Kasumi-1 (cell line): ENCODE results near the gene KTI12.
A peak's percentile ranks its signal among the peaks of the same experiment; 100 is the strongest.
"Not testable (repeated sequence)": the region's sequence is repeated elsewhere in the genome, so short reads cannot be mapped to it uniquely, and the experiment has no call there.

Source experiments
- DNase-seq, 2 experiments: peaks; one replicate each; lab custom pipeline; 2025; lab: John Stamatoyannopoulos, UW

The KTI12 gene

GRCh38 chr1:52041551-52042185 lies 8.1 kb upstream of the KTI12 start:
- DNase-seq = no peak

GRCh38 chr1:52037909-52038308 lies 4.3 kb upstream of the KTI12 start:
- DNase-seq = no peak

GRCh38 chr1:52037402-52037814 lies 3.8 kb upstream of the KTI12 start:
- DNase-seq = no peak

GRCh38 chr1:52034050-52034384 lies 407 bp upstream of the KTI12 start:
- DNase-seq = no peak

- DNase-seq = no peak
Observed at GRCh38 chr1:52032785-52033131, 852 bp downstream of the KTI12 start.

GRCh38 chr1:52032124-52032784 lies 1.4 kb downstream of the KTI12 start:
- DNase-seq = no peak

GRCh38 chr1:52028839-52029238 lies 4.8 kb downstream of the KTI12 start:
- DNase-seq = not testable (repeated sequence)

GRCh38 chr1:52028328-52028727 lies 5.3 kb downstream of the KTI12 start:
- DNase-seq = no peak

GRCh38 chr1:52026278-52026677 lies 7.3 kb downstream of the KTI12 start:
- no peak for DNase-seq

GRCh38 chr1:52022133-52022532 lies 11.5 kb downstream of the KTI12 start:
- DNase-seq = no peak

- no peak for DNase-seq
Observed at GRCh38 chr1:52008071-52008809, 25.4 kb downstream of the KTI12 start.

- no peak for DNase-seq
Observed at GRCh38 chr1:52007215-52008002, 26.2 kb downstream of the KTI12 start.

- not testable (repeated sequence) for DNase-seq
Observed at GRCh38 chr1:52006081-52006553, 27.5 kb downstream of the KTI12 start.

GRCh38 chr1:52005548-52005947 lies 28.1 kb downstream of the KTI12 start:
- DNase-seq = not testable (repeated sequence)

GRCh38 chr1:52003877-52004276 lies 29.7 kb downstream of the KTI12 start:
- DNase-seq = no peak

GRCh38 chr1:52002038-52002917 lies 31.3 kb downstream of the KTI12 start:
- DNase-seq = peak; percentile 91 to 93

GRCh38 chr1:51998701-51999100 lies 34.9 kb downstream of the KTI12 start:
- no peak for DNase-seq

- DNase-seq = no peak
Observed at GRCh38 chr1:51997974-51998382, 35.6 kb downstream of the KTI12 start.

- DNase-seq = no peak
Observed at GRCh38 chr1:51990478-51990965, 43.1 kb downstream of the KTI12 start, which contains the start of gene RAB3B. Gene RAB3B (minus strand): TSS chr1:51990700. CDS start chr1:51977117, 13,583 bp downstream.

- DNase-seq = no peak
Observed at GRCh38 chr1:51989582-51990477, 43.8 kb downstream of the KTI12 start.
